GM18526 (cell line): Measurements from ENCODE around the gene DNMT1.

Experiments
- POLR2A ChIP-seq: IDR thresholded peaks from 3 replicates; pipeline ENCODE4 v1.6.1; 2011; ENCODE audit not compliant: insufficient read length; ENCODE audit errors: extremely low read depth

The DNMT1 gene

GRCh38 chr19:10223488-10224213 is 28.9 kb upstream of the DNMT1 start:
- no peak for TF ChIP-seq POLR2A

GRCh38 chr19:10222201-10222890 is 27.6 kb upstream of the DNMT1 start:
- TF ChIP-seq POLR2A: no peak

DNA sequence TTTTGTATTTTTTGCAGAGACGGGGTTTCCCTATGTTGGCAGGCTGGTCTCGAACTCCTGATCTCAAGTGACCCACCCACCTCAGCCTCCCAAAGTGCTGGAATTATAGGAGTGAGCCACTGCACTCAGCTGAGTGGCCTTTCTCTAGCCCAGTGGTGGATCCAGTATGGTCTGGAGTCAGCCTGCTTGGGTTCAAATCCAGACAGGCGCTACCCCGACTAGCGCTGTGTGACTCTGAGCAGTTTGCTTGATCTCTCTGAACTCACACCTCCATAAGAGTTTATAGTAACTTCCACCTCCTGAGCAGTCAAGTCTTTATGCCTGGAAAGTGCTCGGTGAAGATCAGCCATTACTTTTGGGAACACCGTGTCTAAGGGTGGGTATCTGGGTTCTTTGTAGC is 25.9 kb upstream of the DNMT1 start:
- no peak for TF ChIP-seq POLR2A

DNA sequence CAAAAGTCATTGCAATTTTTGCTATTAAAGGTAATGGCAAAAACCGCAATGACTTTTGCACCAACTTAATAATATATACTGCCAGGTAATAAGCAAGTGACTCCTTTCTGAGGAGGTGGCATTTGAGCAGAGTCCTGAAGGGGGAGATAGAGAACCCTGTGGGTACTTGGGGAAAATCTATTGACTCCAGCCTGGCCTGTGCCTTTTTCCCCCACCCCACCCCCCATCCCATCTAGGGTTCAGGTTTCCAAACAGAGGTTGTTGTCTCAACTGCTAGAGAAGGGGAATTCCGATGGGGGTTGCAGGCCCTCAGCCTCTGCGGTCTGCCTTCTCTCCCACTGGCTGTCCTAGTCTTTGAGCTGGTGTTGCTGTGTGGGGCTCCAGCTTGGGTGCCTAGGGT is 24.9 kb upstream of the DNMT1 start:
- no peak for TF ChIP-seq POLR2A

- TF ChIP-seq POLR2A: no peak
These were observed 22.3 kb upstream of the DNMT1 start for GRCh38 chr19:10217085-10217484.

DNA sequence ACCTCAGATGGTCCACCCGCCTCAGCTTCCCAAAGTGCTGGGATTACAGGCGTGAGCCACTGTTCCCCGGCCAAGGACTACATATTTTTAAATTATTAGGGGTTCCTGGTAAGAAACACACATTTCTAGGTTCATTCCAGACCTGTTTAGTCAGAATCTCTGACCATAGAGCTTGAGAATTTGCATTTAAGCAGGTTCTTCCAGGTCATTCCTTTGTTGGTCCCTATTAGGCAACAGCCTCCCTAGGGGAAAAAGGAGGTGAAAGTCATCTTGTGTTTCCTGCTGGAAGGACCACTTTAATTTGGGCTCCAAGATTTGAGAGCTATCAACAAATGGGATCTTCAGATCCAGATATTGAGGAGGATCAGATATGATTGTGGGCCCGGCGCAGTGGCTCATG is 20.0 kb upstream of the DNMT1 start:
- TF ChIP-seq POLR2A: no peak

DNA sequence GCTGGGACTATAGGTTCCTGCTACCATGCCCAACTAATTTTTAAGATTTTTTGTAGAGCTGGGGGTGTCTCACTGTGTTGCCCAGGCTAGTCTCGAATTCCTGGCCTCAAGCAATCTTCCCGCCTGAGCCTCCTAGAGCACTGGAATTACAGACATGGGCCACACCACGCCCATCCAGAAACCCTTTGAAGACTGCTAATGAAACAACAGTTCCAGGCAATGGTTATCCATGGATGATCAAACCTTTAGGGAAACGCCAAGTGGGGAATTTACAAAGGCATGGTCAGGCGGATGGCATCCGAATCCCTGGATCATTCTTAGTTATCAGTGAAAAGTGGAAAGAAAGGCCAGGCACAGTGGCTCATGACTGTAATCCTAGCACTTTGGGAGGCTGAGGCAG is 16.9 kb upstream of the DNMT1 start:
- TF ChIP-seq POLR2A: no peak

DNA sequence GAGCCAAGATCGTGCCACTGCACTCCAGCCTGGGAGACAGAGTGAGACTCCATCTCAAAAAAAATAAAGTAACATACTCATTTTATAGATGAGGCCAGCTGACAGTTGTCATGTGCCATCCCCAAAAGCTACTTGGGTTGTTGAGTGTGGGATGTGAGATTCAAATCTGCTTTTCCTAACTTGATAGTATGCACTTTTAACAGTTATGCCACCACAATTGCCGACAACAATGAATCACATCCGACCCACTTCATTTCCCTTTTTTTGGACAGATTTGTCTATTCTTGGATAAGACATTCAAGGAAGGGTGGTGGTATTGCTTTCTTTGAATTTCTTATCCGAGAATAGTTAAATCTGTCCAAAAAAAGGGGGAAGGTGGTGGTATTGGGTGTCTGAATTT is 16.3 kb upstream of the DNMT1 start:
- no peak for TF ChIP-seq POLR2A

- TF ChIP-seq POLR2A: no peak
These were observed 14.6 kb upstream of the DNMT1 start for GRCh38 chr19:10209315-10209714.

DNA sequence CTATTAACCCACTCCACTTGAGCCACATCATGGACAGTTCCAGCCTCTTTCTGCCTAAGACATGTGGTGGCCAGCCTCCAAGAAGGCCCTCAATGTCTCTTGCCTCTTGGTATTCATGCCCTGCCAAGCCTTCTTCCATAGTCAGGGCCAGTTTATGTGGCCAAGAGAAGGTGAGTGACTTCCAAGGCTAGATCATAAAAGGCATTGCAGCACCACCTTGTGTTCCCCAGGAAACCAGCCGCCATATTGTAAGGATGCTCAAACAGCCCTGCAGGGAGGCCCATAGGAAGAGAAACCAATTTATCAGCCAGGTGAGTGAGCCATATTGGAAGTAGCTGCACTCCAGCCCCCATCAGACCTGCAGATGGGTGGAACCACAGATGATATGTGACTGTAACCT is 12.3 kb upstream of the DNMT1 start:
- TF ChIP-seq POLR2A: no peak

DNA sequence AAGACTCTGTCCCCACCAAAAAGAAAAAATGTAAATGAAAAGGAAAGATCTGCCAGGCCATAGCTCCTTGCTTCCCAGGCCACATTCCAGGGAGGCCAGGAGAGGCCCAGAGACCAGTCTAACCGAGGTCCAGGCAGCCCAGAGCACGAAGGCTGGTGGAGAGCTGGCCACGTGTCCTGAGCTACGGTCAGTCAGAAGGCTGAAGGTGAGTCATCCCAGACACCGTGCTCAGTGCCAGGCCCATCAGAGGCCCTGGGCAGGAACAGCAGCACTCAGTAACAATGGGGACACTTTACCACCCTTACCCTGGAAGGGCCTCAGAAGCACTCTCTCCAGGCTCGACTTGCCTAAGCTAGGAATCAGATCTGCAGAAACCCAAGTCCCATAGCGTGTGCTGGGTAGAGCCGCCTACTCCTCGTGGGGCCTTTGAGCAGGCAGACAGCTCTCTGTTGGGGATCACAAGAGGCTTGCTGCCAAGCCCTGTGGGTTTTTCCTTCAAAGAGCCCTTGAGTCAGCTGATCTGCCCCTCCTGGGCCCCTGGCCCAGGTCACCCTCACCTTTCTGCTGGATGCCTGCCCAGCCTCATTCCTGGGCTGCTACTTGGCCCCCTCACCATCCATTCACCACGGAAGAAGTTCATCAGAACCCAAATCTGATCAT is 11.6 kb upstream of the DNMT1 start:
- no peak for TF ChIP-seq POLR2A

DNA sequence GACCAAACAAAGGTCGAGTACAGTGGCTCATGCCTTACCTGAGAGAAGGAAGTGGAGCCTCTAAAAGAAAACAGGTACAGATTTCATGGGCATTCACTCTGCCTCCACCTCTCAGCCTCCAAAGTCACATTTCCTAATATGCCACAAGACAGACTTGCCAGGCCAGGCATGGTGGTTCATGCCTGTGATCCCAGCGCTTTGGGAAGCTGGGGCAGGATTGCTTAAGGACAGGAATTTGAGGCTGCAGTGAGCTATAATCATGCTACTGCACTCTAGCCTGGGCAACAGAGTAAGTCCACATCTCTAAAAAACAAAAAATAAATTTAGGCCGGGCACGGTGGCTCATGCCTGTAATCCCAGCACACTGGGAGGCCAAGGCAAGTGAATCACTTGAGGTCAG is 10.9 kb upstream of the DNMT1 start:
- no peak for TF ChIP-seq POLR2A

GRCh38 chr19:10203686-10204085 is 8.9 kb upstream of the DNMT1 start:
- TF ChIP-seq POLR2A: no peak

- no peak for TF ChIP-seq POLR2A
These were observed 6.4 kb upstream of the DNMT1 start for GRCh38 chr19:10201176-10201575.

DNA sequence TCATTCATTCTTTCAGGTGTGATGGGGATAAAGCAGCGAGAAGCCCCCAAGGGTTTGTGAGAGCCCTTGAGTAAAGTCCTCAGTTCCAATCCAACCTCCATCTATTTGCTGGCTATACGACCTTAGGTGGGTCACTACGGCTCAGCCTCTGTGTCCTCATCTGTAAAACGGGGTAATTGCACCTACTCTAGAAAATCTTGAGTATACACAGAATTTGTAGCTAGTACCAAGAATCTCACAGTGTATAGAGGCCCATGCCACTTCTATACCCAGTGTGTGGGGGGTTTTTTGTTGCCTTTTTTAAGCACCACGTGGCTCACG is 406 bp upstream of the DNMT1 start:
- no peak for TF ChIP-seq POLR2A

DNA sequence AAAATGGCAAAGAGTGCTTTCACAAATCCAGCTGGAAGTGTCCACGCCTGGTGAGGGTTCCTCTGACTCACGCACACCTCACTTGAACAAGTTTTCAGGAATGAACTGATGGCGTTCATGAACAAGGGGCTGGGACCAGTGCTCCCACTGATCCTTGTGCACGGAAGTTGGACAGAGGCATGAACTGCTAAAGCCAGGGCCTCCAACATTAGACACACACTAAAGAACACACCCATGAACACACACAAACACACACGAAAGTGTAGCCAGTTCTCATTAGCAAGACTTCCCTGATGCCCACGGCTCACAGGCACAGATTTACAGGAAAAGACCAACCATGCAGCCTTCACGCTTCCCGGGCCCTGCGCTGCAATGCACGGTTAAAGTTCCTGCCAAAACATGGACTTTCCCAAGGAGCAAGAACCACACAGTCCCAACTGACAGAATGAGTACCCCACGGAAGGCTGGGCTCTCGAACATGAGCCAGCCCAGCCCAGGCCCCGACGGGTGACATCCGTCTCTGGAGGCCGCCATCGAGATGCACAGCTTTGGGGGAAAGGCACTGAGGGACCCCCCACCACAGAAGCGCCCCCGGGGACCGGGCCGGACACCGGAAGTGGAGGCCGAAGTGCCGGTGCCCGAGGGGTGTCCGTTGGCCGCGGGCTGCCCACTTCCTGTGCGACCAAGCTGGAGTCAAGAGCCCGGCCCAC is 808 bp downstream of the DNMT1 start:
- TF ChIP-seq POLR2A: no peak
